Mammary epithelial cell (primary cell): ENCODE data around the gene BIRC6.
"Not testable (repeated sequence)": the region's sequence is repeated elsewhere in the genome, so short reads cannot be mapped to it uniquely, and the experiment has no call there.

Experiments used
- EZH2 ChIP-seq: IDR thresholded peaks from 2 replicates; pipeline ENCODE4 v1.6.1; 2012; ENCODE audit warnings: low read length, inconsistent platforms, borderline replicate concordance
- TF ChIP-seq, protein P1 (sequence below), 2 donors: IDR thresholded peaks in 1 of 2; conservative IDR thresholded peaks in 1 of 2; 2 replicates each; pipeline ENCODE4 v1.5.1; 2011 to 2012; ENCODE audit warnings: inconsistent platforms in 2 of 2, low read length in 2 of 2, mild to moderate bottlenecking in 2 of 2, control low read depth in 1 of 2, low read depth in 1 of 2; ENCODE audit not compliant: insufficient read depth in 1 of 2; ENCODE audit errors: extremely low read depth in 1 of 2

DNA sequence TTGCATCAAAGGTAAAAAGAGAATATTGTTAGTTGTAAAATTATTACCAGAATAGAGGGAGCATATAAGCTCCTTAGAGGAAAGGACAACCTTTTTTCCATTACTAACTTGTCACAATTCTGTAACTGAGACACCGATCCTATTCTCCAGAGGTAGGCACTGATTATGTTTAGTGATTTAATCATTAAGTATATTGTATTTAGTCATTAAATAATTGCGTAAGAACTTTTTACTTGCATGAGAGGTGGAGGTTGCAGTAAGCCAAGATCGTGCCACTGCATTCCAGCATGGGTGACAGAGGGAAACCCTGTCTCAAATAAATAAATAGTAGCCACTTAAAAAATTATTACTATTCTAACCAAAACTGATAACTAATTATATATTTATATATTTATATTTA is 195.7 kb downstream of the BIRC6 start:
- TF ChIP-seq, protein P1, sequence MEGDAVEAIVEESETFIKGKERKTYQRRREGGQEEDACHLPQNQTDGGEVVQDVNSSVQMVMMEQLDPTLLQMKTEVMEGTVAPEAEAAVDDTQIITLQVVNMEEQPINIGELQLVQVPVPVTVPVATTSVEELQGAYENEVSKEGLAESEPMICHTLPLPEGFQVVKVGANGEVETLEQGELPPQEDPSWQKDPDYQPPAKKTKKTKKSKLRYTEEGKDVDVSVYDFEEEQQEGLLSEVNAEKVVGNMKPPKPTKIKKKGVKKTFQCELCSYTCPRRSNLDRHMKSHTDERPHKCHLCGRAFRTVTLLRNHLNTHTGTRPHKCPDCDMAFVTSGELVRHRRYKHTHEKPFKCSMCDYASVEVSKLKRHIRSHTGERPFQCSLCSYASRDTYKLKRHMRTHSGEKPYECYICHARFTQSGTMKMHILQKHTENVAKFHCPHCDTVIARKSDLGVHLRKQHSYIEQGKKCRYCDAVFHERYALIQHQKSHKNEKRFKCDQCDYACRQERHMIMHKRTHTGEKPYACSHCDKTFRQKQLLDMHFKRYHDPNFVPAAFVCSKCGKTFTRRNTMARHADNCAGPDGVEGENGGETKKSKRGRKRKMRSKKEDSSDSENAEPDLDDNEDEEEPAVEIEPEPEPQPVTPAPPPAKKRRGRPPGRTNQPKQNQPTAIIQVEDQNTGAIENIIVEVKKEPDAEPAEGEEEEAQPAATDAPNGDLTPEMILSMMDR (conservative IDR thresholded peaks at IDR 0.05 in 1 of 2, IDR thresholded peaks at IDR 0.05 in 1 of 2; ENCODE audit: extremely low read depth in 1 of 2, insufficient read depth in 1 of 2, low read depth in 1 of 2, low read length in 2 of 2): not testable (repeated sequence)
- not testable (repeated sequence) for TF ChIP-seq EZH2
